Natural killer cell treated with Interleukin-12 subunit alpha and Interleukin-12 subunit beta and Interleukin-15 and Interleukin-18, amount 100 ng/mL, for 72 hours (primary cell): ENCODE data around the gene CDC42BPB. TPM values are rescaled to one million over a fixed set of nuclear protein-coding genes. Genes with fewer than 3 reads are reported as not detected.

Source experiments
- ATAC-seq, 2 donors: fragments of 150-1000 bp; cut with Tn5 transposase in 1 of 2; sonication (Bioruptor Pico), chemical (Tn5 transposase) in 1 of 2; 2 replicates each; pipeline ENCODE4 v1.10.0; 2021
- DNase-seq: peaks from one replicate; pipeline ENCODE4 v3.0.0; 2022; ENCODE audit warnings: low spot score
- H3K27ac Mint-ChIP-seq, 2 donors: 1 replicate in 1 of 2; 2 replicates in 1 of 2; pipeline ENCODE4 v1.8.0; 2022; ENCODE audit warnings: mixed read lengths in 2 of 2, mild to moderate bottlenecking in 1 of 2, moderate library complexity in 1 of 2
- H3K27me3 Mint-ChIP-seq, 2 donors: 1 replicate in 1 of 2; 2 replicates in 1 of 2; pipeline ENCODE4 v1.8.0; 2022; ENCODE audit warnings: mixed read lengths in 2 of 2
- H3K36me3 Mint-ChIP-seq: one replicate; pipeline ENCODE4 v1.8.0; 2022; ENCODE audit warnings: mixed read lengths
- H3K4me1 Mint-ChIP-seq, 2 donors: 1 replicate in 1 of 2; 2 replicates in 1 of 2; pipeline ENCODE4 v1.8.0; 2022; ENCODE audit warnings: low read depth in 2 of 2, mixed read lengths in 2 of 2, mild to moderate bottlenecking in 1 of 2
- H3K4me3 Mint-ChIP-seq: one replicate; pipeline ENCODE4 v1.8.0; 2022; ENCODE audit warnings: mixed read lengths
- H3K9me3 Mint-ChIP-seq: 2 replicates; pipeline ENCODE4 v1.8.0; 2022; ENCODE audit warnings: mixed read lengths
- total RNA-seq, 2 donors: library from RNA; stranded (reverse); gene quantifications; one replicate each; pipeline ENCODE4 v1.2.3, GENCODE V29; 2022

The CDC42BPB gene
- total RNA-seq, 2 donors from 2014 or later, result 2.2 to 3.6 TPM

DNA sequence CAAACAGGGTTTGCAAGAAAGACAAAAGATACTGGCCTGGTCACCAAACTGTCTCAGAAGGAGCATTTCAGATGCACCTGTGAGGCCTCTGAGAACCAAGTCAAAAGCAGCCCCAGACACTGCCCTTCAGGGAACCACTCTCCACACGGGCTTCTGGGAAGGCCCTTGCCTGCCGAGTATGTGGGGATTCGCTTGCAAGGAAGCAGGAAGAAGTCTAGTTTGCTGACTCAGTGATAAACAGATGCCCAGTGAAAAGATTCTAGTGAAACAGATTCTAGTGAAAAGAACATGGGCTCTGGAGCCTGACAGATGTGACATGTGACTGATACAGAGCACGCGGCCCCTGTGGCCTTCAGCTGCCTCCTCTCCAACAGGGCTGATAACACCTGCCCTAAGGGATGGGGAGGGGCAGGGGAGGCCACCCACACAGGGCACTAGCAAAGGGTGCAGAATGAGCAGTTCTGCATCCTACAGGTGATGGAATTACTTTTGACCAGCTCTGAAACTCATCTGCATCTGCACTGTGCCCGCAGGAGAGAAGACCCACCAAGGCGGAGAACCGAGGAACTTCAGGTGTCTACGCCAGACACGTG is 115.8 kb downstream of the CDC42BPB start:
- Mint-ChIP-seq H3K27ac (no peak overlapping the region), H3K4me1 (no peaks in the 10 kb centered on the region), H3K36me3 (no peaks in the 10 kb centered on the region), H3K27me3 (peaks cover 0 to 2% of the 10 kb centered on the region in 2 donors), H3K4me3 (no peak overlapping the region), H3K9me3 (no peaks in the 10 kb centered on the region)
- no peak for ATAC-seq
- no peak for DNase-seq

DNA sequence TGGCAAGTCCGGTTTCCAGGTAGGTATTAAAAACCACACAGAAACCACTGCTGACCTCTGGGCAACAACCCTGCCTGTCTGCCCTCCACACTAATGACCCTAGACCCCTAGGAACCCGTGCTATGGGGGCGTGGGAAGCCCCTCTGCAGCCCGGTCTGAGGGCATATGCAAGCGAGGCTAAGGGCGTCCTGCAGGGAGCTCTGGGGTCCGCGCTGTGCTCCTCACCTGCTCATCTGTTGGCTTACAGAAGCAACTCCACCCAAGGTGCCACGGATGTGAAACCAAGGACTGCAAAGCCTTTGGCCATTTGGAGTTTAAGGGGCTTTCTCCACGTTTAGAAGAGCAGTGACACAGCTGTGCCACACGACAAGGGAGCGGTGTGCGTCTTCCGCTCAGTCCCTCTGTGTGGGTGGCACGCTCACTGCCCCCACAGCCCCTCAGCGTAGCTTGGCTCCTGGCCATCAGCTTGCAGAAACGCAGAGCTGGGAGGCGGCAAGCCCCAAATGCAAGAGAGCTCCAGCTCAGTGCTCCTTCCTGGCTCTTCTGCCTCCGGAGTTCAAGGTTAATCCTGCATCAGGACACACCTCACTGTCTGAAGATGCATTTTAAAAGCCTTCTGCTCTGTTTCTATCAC is 116.5 kb downstream of the CDC42BPB start:
- Mint-ChIP-seq H3K4me3 (no peak overlapping the region), H3K27ac (no peak overlapping the region), H3K9me3 (no peaks in the 10 kb centered on the region), H3K4me1 (no peaks in the 10 kb centered on the region), H3K36me3 (no peaks in the 10 kb centered on the region), H3K27me3 (peaks cover 0 to 2% of the 10 kb centered on the region in 2 donors)
- DNase-seq (no peak), ATAC-seq (no peak)

GRCh38 chr14:102939820-102940561 is 117.4 kb downstream of the CDC42BPB start:
- Mint-ChIP-seq H3K4me3 (no peak overlapping the region), H3K9me3 (no peaks in the 10 kb centered on the region), H3K4me1 (no peaks in the 10 kb centered on the region), H3K27ac (no peak overlapping the region), H3K27me3 (peaks cover 0 to 2% of the 10 kb centered on the region in 2 donors), H3K36me3 (no peaks in the 10 kb centered on the region)
- no peak for ATAC-seq
- no peak for DNase-seq

DNA sequence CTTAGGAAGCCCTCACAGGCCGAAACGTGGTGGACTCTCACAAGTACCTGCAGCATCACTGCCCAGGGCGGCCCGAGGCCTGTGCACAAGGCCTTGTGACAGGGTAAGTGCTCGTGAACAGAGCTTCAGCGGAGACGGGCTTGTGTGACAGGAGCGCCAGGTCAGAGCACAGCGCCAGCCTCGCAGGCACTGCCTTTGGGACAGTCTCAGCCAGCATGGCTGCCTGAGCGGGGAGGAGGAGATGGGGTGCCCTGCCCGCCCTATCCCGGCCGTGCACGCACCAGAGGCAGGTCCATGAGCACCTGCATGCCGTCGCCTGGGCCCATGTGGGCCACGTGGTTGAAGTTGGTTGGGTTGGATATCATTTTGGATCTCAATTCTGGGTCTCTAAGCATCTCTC is 118.0 kb downstream of the CDC42BPB start:
- peak in 1 of 2 donors; percentile 4 for ATAC-seq
- Mint-ChIP-seq H3K9me3 (no peaks in the 10 kb centered on the region), H3K4me3 (no peak overlapping the region)

DNA sequence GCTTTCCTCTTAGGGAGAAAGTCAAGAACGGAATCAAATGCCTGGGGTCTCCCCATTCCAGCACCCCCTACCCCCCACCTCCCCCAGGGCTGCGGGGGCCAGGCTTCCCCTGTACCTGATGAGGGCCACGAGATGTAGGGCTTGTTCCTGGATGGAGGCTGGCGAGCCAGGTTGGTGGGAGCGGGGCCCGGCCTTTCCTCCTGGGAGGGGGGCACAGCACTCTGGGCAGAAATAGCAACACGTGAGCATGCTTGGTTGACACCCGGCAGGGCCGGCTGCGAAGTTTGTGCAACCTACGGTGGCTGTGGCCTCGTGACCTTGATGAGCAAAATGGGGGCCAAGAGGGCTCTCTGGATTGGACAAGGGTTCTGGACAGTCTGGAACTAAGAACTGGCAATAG is 119.2 kb downstream of the CDC42BPB start:
- no peak for DNase-seq
- no peak for ATAC-seq
- Mint-ChIP-seq H3K9me3 (no peaks in the 10 kb centered on the region), H3K36me3 (no peaks in the 10 kb centered on the region), H3K27me3 (peaks cover 0 to 2% of the 10 kb centered on the region in 2 donors), H3K4me1 (no peaks in the 10 kb centered on the region), H3K4me3 (no peak overlapping the region), H3K27ac (no peak overlapping the region)

More for the DNA sequence above, 118.0 kb downstream of the CDC42BPB start:
- no peak for DNase-seq
- Mint-ChIP-seq H3K4me1 (no peaks in the 10 kb centered on the region), H3K27ac (no peak overlapping the region), H3K27me3 (peaks cover 0 to 2% of the 10 kb centered on the region in 2 donors), H3K36me3 (no peaks in the 10 kb centered on the region)

- Mint-ChIP-seq H3K27ac (no peak overlapping the region), H3K27me3 (peaks cover 0 to 2% of the 10 kb centered on the region in 2 donors), H3K36me3 (no peaks in the 10 kb centered on the region), H3K9me3 (no peaks in the 10 kb centered on the region), H3K4me3 (no peak overlapping the region), H3K4me1 (no peaks in the 10 kb centered on the region)
- ATAC-seq (no peak), DNase-seq (no peak)
These were observed 119.8 kb downstream of the CDC42BPB start for GRCh38 chr14:102937331-102938175.

DNA sequence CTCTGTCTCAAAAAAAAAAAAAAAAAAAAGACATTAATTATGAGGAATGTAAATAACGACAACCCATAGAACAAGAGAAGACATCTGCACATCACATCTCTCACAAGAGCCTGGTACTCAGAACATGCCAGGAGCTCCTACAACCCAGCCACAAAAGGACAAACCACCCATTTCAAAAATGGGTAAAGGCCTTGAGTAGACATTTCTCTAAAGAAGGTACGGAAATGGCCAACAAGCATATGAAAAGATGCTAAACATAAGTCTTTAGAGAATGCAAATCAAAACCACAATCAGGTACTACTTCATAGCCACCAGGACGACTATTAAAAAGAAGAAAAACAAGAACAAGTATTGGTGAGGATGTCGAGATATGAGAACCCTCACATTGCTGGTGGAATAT is 121.6 kb downstream of the CDC42BPB start:
- Mint-ChIP-seq H3K4me1 (no peaks in the 10 kb centered on the region), H3K27ac (no peak overlapping the region), H3K9me3 (no peaks in the 10 kb centered on the region), H3K4me3 (no peak overlapping the region), H3K36me3 (no peaks in the 10 kb centered on the region), H3K27me3 (peaks cover 0 to 2% of the 10 kb centered on the region in 2 donors)
- ATAC-seq, result no peak
- no peak for DNase-seq

- H3K4me3 Mint-ChIP-seq, result no peak overlapping the region
- DNase-seq, result no peak
- H3K4me1 Mint-ChIP-seq, result no peaks in the 10 kb centered on the region
- no peaks in the 10 kb centered on the region for H3K36me3 Mint-ChIP-seq
- peaks cover 0 to 2% of the 10 kb centered on the region in 2 donors for H3K27me3 Mint-ChIP-seq
- no peak for ATAC-seq
- no peak overlapping the region for H3K27ac Mint-ChIP-seq
- H3K9me3 Mint-ChIP-seq, result no peaks in the 10 kb centered on the region
These were observed 123.6 kb downstream of the CDC42BPB start for GRCh38 chr14:102933618-102934231.

DNA sequence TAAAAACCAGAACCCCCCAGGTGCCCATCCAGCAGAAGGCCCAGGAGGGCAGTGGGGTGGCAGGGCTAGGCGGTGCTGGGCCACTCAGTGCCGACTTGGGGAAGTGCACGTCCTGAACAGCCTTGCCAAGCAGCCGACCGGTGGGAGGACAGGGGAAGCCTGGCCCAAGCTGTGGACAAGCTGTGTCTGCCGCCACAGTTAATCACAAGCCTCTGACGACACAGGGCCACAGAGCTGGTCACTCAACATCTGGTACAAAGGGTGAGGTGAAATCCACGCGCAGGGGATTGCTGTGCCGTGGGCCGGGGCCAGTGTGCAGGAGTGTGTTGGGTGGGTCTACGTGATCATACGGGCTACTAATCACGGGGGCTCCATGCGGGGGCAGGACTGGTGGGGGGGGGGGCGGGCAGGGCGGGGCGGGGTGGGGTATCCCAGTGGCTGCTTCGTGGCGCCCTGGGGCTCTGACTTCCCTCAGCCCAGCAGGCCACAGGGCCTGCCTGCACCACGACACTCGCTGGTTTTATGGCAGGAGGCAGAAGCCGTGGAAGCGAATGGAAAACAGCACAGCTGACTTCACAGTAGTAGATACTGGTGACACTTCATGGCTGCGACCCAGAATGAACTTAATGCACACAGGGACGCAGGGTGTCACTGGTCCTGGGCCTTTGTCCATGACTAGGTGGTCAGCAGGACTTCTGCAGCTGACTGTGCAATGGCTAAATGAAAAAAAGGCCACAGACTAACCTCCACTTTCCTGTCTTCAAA is 124.7 kb downstream of the CDC42BPB start:
- Mint-ChIP-seq H3K27ac (no peak overlapping the region), H3K4me3 (no peak overlapping the region), H3K36me3 (no peaks in the 10 kb centered on the region), H3K27me3 (peaks cover 0 to 2% of the 10 kb centered on the region in 2 donors), H3K9me3 (no peaks in the 10 kb centered on the region), H3K4me1 (no peaks in the 10 kb centered on the region)
- DNase-seq (no peak), ATAC-seq (no peak)

DNA sequence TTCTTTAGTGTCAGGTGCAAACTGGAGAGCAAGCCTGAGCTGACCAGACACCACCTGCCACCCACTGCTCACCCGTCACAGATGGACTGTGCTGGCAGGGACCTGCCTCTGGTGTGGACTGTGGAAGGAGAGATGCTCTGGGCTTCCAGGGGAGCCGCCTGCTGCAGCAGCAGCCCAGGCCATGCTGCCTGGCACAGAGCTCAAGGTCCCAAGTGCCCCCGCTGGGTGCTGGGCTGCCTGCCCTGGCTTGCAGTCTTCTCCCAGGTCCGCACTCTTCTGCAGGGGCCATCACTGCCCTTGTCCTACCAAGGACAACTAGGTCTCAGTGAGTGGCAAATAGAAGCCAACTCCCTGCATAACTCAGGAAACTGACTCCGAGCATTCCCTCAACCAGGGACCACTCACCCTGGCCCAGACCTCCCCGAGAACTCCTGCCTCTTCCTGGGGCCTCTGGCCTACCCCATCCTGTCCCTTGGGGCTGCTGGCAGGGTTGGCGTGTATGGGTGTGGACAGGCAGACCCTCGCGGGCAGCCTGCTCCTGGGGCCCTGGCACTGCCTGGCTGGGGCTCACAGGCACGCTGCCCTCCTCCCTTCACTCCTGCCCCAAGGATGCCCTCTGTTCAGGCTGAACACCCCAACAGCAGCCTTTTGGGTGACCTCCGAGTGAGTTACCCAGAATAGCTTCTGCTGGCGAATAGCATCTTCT is 125.6 kb downstream of the CDC42BPB start:
- Mint-ChIP-seq H3K36me3 (no peaks in the 10 kb centered on the region), H3K27me3 (peaks cover 0 to 4% of the 10 kb centered on the region in 2 donors), H3K4me3 (no peak overlapping the region), H3K4me1 (peaks cover 0 to 4% of the 10 kb centered on the region in 2 donors), H3K9me3 (no peaks in the 10 kb centered on the region), H3K27ac (no peak overlapping the region)
- no peak for ATAC-seq
- DNase-seq, result no peak

DNA sequence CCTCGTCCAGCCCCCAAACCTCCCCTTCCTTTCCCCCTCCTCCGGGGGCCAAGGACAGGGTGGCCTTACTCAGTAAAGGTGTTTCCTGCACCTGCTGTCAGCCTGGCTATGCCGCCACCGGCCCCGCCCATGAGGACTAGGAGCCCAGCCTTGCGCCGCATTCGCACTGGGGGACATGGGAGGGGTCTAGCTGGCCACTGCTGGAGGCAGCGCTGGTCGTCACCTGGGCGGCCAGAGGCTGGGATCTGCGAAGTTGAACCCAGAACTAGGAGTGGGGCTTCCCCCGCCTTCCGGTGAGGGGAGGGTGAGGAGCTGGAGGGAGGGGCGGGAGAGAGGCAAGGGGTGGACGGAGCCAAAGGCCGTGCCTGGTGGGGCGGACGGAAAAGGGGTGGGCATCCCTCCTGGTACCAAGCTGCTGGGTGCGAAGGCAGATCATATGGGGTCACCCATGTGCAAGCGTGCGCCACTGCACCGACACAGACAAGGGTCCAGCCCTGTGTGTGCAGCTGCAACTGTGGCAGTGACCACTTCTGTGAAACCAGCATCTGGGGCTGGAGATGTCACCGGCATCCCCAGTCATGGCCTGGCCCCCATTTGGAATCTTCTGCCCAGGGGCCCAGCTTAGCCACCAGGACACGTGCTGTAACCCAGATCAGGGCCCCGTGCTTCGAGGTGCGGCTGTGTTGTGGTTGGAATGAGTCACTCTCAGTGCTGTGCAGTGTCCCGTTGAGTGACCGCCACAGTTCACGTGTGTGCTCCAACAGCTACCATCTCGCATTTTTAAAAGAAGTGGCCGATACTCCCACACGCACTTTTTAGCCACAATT is 126.4 kb downstream of the CDC42BPB start:
- peaks cover 6% of the 10 kb centered on the region in 2 donors for H3K27me3 Mint-ChIP-seq
- H3K36me3 Mint-ChIP-seq, result no peaks in the 10 kb centered on the region
- H3K4me3 Mint-ChIP-seq, result no peak overlapping the region
- H3K9me3 Mint-ChIP-seq, result no peaks in the 10 kb centered on the region
- no peak overlapping the region for H3K27ac Mint-ChIP-seq
- H3K4me1 Mint-ChIP-seq, result peaks cover 0 to 4% of the 10 kb centered on the region in 2 donors
- DNase-seq (peak; percentile 35), ATAC-seq (no peak)
